KOPT-K1 (cell line): ENCODE measurements around the gene RUNDC3A.
"Not testable (repeated sequence)": the region's sequence is repeated elsewhere in the genome, so short reads cannot be mapped to it uniquely, and the experiment has no call there.

Experiments used
- H3K27ac ChIP-seq: fragments of 200-600 bp; sonication (generic); 2 replicates; pipeline ENCODE4 v1.5.1; 2016; ENCODE audit warnings: antibody characterized with exemption, mild to moderate bottlenecking, low read depth, low read length; ENCODE audit not compliant: poor library complexity, severe bottlenecking
- H3K36me3 ChIP-seq: fragments of 200-600 bp; sonication (generic); 2 replicates; pipeline ENCODE4 v1.5.1; 2017; ENCODE audit warnings: antibody characterized with exemption, mild to moderate bottlenecking, low read length, moderate library complexity; ENCODE audit not compliant: insufficient read depth
- H3K9me3 ChIP-seq: fragments of 200-600 bp; sonication (generic); 2 replicates; pipeline ENCODE4 v1.5.1; 2017; ENCODE audit warnings: antibody characterized with exemption, low read length, mild to moderate bottlenecking; ENCODE audit not compliant: insufficient read depth, poor library complexity, severe bottlenecking

Gene RUNDC3A

GRCh38 chr17:44322236-44322895 is 14.0 kb downstream of the RUNDC3A start:
- peaks cover 35% of the 10 kb centered on the region; the same call in 1 of the 2 replicates for H3K36me3 ChIP-seq
- H3K27ac ChIP-seq: no peak overlapping the region
- no peaks in the 10 kb centered on the region for H3K9me3 ChIP-seq

GRCh38 chr17:44323359-44324091 is 15.1 kb downstream of the RUNDC3A start:
- H3K36me3 ChIP-seq: peaks cover 35% of the 10 kb centered on the region; the same call in 1 of the 2 replicates
- H3K27ac ChIP-seq: peak overlapping the region; percentile 63
- no peaks in the 10 kb centered on the region for H3K9me3 ChIP-seq

GRCh38 chr17:44324092-44324570 is 15.7 kb downstream of the RUNDC3A start:
- H3K27ac ChIP-seq: peak overlapping the region; percentile 63
- H3K36me3 ChIP-seq: peaks cover 34% of the 10 kb centered on the region; the same call in 1 of the 2 replicates

GRCh38 chr17:44324571-44325275 is 16.3 kb downstream of the RUNDC3A start, which contains the start of gene SLC25A39:
Gene SLC25A39, minus strand, starts transcription at chr17:44324823. Its CDS starts 1,261 bp downstream, at chr17:44323562.
- Histone ChIP-seq H3K27ac (peak within 1 kb of the TSS; percentile 63), H3K9me3 (no peaks in the 10 kb centered on the region), H3K36me3 (peaks cover 28% of the 10 kb centered on the region; the same call in 1 of the 2 replicates)

More at GRCh38 chr17:44324092-44324570, 15.7 kb downstream of the RUNDC3A start:
- no peaks in the 10 kb centered on the region for H3K9me3 ChIP-seq

GRCh38 chr17:44326861-44327444 is 18.6 kb downstream of the RUNDC3A start:
- Histone ChIP-seq H3K36me3 (peaks cover 6% of the 10 kb centered on the region; the same call in 1 of the 2 replicates), H3K9me3 (no peaks in the 10 kb centered on the region), H3K27ac (no peak overlapping the region)

GRCh38 chr17:44327715-44328449 is 19.5 kb downstream of the RUNDC3A start:
- H3K27ac ChIP-seq: no peak overlapping the region
- no peaks in the 10 kb centered on the region for H3K9me3 ChIP-seq
- H3K36me3 ChIP-seq: no peaks in the 10 kb centered on the region

- H3K9me3 ChIP-seq, H3K27ac ChIP-seq, H3K36me3 ChIP-seq: not testable (repeated sequence)
These were observed 21.1 kb downstream of the RUNDC3A start for GRCh38 chr17:44329516-44329915.

- not testable (repeated sequence) for H3K9me3 ChIP-seq, H3K27ac ChIP-seq, H3K36me3 ChIP-seq
These were observed 21.9 kb downstream of the RUNDC3A start for GRCh38 chr17:44330263-44330662.

GRCh38 chr17:44331249-44331760 is 22.9 kb downstream of the RUNDC3A start:
- no peak overlapping the region for H3K27ac ChIP-seq
- H3K36me3 ChIP-seq: no peaks in the 10 kb centered on the region

GRCh38 chr17:44333371-44333770 is 25.0 kb downstream of the RUNDC3A start:
- Histone ChIP-seq H3K36me3 (no peaks in the 10 kb centered on the region), H3K9me3 (no peaks in the 10 kb centered on the region), H3K27ac (no peak overlapping the region)

More at GRCh38 chr17:44331249-44331760, 22.9 kb downstream of the RUNDC3A start:
- H3K9me3 ChIP-seq: no peaks in the 10 kb centered on the region

GRCh38 chr17:44334315-44334714 is 25.9 kb downstream of the RUNDC3A start:
- H3K27ac ChIP-seq: no peak overlapping the region
- H3K9me3 ChIP-seq: no peaks in the 10 kb centered on the region
- H3K36me3 ChIP-seq: no peaks in the 10 kb centered on the region

- Histone ChIP-seq H3K36me3 (no peaks in the 10 kb centered on the region), H3K9me3 (no peaks in the 10 kb centered on the region)
These were observed 26.3 kb downstream of the RUNDC3A start for GRCh38 chr17:44334727-44335126.

GRCh38 chr17:44335564-44335963 is 27.2 kb downstream of the RUNDC3A start:
- Histone ChIP-seq H3K9me3 (no peaks in the 10 kb centered on the region), H3K27ac (no peak overlapping the region), H3K36me3 (no peaks in the 10 kb centered on the region)

More at GRCh38 chr17:44334727-44335126, 26.3 kb downstream of the RUNDC3A start:
- no peak overlapping the region for H3K27ac ChIP-seq

GRCh38 chr17:44335968-44336367 is 27.6 kb downstream of the RUNDC3A start:
- Histone ChIP-seq H3K36me3 (no peaks in the 10 kb centered on the region), H3K27ac (no peak overlapping the region), H3K9me3 (no peaks in the 10 kb centered on the region)
